ENCODE results near the gene EFL1. TPM values are rescaled to one million over a fixed set of nuclear protein-coding genes. Genes with fewer than 3 reads are reported as not detected.

EFL1 gene
- total and polyA plus RNA-seq, 2 of the 4 experiments (the other 2 are of a cell fraction): 10.1 to 24.6 TPM

DNA sequence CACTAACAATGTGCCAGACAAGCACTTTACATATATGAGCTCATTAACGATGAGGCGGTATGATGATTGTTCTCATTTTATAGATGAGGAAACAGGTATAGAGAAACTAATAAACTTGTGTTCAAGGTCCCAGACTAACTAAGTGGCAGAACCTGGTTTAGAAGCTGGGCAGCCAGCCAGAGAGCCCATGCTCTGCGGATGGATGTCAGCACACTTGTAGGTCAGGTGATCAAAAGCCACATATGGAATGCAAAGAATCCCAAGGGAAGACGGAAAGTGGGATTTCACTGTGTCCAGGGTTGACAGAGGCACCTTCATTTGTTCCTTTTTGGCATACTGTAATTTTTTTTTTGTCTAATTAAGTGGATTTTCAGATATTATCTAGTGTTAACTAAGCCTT is 103.7 kb downstream of the EFL1 start:
- no peak overlapping the region for H2AFZ ChIP-seq (replicated peaks; ENCODE audit: low read length, poor library complexity)
- H3K9me1 ChIP-seq (ENCODE audit: insufficient read depth, low read length): no peaks in the 10 kb centered on the region
- no peak for ATAC-seq (ENCODE audit: low read depth)
- dilution Hi-C loops (cut with HindIII; ENCODE audit: low sequenced_read_pairs, unreplicated experiment) (no loop called here), in situ Hi-C loops (cut with MboI; ENCODE audit: low sequenced_read_pairs) (no loop called here), intact Hi-C loops (cut with micrococcal nuclease) (no loop called here)
- no peaks in the 10 kb centered on the region for H4K20me1 ChIP-seq (ENCODE audit: insufficient read depth, low read length)
- H3K4ac ChIP-seq (ENCODE audit: low read depth, low read length): peak overlapping the region; percentile 34
- H2AK5ac ChIP-seq (ENCODE audit: low read depth, low read length): no peak overlapping the region; the same call in 1 of the 2 replicates
- WGBS, 2 experiments (ENCODE audit: extremely low coverage in 2 of 2, insufficient read length in 1 of 2): 100% methylated on average over 1 of the region's 4 CpGs; no CpG with 5 or more reads in 1 of the 2 experiments
- no peak overlapping the region for H2AK9ac ChIP-seq (replicated peaks; ENCODE audit: low read depth, low read length, poor library complexity)
- ChIA-PET CTCF (interaction anchor here (0.7 to 1.4 kb wide), 2 partner anchors 51 to 492 kb away, joined by 6 read pairs; no protein-coding TSS in a partner anchor), POLR2A (ENCODE audit: unreplicated experiment) (no interaction called here)
- H3K18ac ChIP-seq (ENCODE audit: low read depth, low read length): no peak overlapping the region; the same call in 1 of the 2 replicates
- peak overlapping the region; percentile 31 for H2BK20ac ChIP-seq (ENCODE audit: low read depth, low read length)
- TF ChIP-seq CEBPB (IDR thresholded peaks at IDR 0.05; ENCODE audit: low read depth, low read length): no peak
- TF ChIP-seq SMC3 (IDR thresholded peaks at IDR 0.05; ENCODE audit: low read depth, low read length): no peak
- no peak for TF ChIP-seq BHLHE40 (IDR thresholded peaks at IDR 0.05; ENCODE audit: low read depth, low read length)
- TF ChIP-seq MAZ (IDR thresholded peaks at IDR 0.05; ENCODE audit: borderline replicate concordance, low read depth, low read length): no peak
- no peak for TF ChIP-seq MAFK (IDR thresholded peaks at IDR 0.05; ENCODE audit: low read depth, low read length)
- TF ChIP-seq RAD21 (IDR thresholded peaks at IDR 0.05; ENCODE audit: low read length): no peak
- H3K14ac ChIP-seq (replicated peaks; ENCODE audit: low read depth, low read length): 0 out of 2 replicates have a peak overlapping the region, but pooled peaks have one; percentile 77
- no peak overlapping the region for H3K9ac ChIP-seq (ENCODE audit: low read depth, low read length)
- peak overlapping the region; percentile 3 for H2BK5ac ChIP-seq (ENCODE audit: low read depth, low read length, poor library complexity, severe bottlenecking)
- no peak overlapping the region for H3K27ac ChIP-seq (ENCODE audit: insufficient read depth, low read length)
- no TSS peak for BruUV-seq (replicated peaks)
- H3K36me3 ChIP-seq (ENCODE audit: control insufficient read depth, insufficient read depth, low read length): peaks cover 4% of the 10 kb centered on the region; the same call in 1 of the 2 replicates
- H3K27me3 ChIP-seq (ENCODE audit: control insufficient read depth, insufficient read depth, low read length): no peaks in the 10 kb centered on the region
- H3K9me3 ChIP-seq (ENCODE audit: control insufficient read depth, insufficient read depth, low read length): no peaks in the 10 kb centered on the region
- peak overlapping the region; percentile 29; the same call in 1 of the 3 replicates for H2BK15ac ChIP-seq (ENCODE audit: low read depth, low read length)
- no peak overlapping the region for H3K23ac ChIP-seq (ENCODE audit: low read depth, low read length)
- H2BK120ac ChIP-seq (ENCODE audit: low read depth, low read length): no peak overlapping the region
- DNase-seq: no peak
- H3K4me2 ChIP-seq (ENCODE audit: low read depth, low read length): no peak overlapping the region
- peak overlapping the region; percentile 47; the same call in 1 of the 2 replicates for H4K5ac ChIP-seq (ENCODE audit: low read depth, low read length)
- no peak overlapping the region for H3K4me3 ChIP-seq (ENCODE audit: insufficient read depth, low read depth, low read length)
- no peak overlapping the region for H3K56ac ChIP-seq (ENCODE audit: extremely low read depth, insufficient read depth, low read length)
- 0 out of 4 replicates have a peak, but pooled peaks cover 0 to 3% of the 10 kb centered on the region in 2 experiments for H3K79me1 ChIP-seq (ENCODE audit: low read depth in 1 of 2, low read length in 2 of 2)
- peak overlapping the region in 1 of 2 experiments; percentile 13; a peak in 1 of 4 replicates for H4K8ac ChIP-seq (ENCODE audit: low read depth in 2 of 2, low read length in 2 of 2)
- no peaks in the 10 kb centered on the region; the same call in 1 of the 2 replicates for H3K4me1 ChIP-seq (ENCODE audit: control insufficient read depth, insufficient read depth, low read length)
- H4K91ac ChIP-seq (ENCODE audit: insufficient read depth, low read depth, low read length): no peak overlapping the region
